ENCODE data around the gene ERH.

ERH gene

DNA sequence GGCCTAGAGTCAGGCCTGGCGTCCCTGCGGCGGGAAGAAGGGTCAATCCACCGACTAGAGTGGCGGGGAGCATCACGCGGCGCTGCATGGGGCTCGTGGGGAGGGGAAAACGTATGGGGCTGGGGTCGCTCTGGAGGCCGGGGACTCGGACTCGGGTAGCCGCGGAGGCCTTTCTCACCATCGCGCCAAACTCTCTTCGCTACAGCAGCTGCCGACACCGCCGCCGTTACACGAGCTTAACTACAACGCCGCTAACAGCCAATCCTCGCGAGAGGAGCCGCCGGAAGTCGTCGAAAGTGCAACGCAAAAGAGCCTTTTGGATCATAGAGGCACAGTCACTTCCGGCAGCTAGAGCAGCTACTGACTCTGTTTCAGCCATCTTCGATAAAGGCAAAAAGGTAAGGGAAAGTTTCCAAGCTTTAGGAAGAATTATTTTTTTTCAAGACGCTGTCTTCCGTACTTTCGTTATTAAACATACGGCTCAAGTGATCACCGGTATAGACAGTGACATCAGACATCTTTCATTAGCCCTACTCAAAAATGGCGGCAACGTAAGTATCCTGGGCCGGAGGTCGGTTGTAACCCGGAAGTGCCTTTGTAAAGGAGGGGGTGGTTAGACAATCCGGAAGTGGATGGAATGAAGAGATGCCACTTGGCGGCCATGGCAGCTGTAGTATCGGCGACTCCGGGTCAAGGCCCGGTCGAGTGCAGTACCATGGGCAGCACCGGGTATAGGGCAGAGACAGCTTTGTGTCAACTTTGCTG is at the start of gene ERH, which contains the start of gene SLC39A9:
TSS of gene ERH (minus strand) at position 247 of the 765 bp plus-strand sequence. CDS start at position 181, 66 bp downstream.
TSS of gene SLC39A9 (plus strand) at position 640 of the 765 bp plus-strand sequence. CDS start 678 bp downstream, outside the sequence.
- TF ChIP-seq, protein P1, sequence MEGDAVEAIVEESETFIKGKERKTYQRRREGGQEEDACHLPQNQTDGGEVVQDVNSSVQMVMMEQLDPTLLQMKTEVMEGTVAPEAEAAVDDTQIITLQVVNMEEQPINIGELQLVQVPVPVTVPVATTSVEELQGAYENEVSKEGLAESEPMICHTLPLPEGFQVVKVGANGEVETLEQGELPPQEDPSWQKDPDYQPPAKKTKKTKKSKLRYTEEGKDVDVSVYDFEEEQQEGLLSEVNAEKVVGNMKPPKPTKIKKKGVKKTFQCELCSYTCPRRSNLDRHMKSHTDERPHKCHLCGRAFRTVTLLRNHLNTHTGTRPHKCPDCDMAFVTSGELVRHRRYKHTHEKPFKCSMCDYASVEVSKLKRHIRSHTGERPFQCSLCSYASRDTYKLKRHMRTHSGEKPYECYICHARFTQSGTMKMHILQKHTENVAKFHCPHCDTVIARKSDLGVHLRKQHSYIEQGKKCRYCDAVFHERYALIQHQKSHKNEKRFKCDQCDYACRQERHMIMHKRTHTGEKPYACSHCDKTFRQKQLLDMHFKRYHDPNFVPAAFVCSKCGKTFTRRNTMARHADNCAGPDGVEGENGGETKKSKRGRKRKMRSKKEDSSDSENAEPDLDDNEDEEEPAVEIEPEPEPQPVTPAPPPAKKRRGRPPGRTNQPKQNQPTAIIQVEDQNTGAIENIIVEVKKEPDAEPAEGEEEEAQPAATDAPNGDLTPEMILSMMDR (conservative IDR thresholded peaks at IDR 0.05) = no peak
- H3K27ac ChIP-seq = peak within 1 kb of the TSS; percentile 92

DNA sequence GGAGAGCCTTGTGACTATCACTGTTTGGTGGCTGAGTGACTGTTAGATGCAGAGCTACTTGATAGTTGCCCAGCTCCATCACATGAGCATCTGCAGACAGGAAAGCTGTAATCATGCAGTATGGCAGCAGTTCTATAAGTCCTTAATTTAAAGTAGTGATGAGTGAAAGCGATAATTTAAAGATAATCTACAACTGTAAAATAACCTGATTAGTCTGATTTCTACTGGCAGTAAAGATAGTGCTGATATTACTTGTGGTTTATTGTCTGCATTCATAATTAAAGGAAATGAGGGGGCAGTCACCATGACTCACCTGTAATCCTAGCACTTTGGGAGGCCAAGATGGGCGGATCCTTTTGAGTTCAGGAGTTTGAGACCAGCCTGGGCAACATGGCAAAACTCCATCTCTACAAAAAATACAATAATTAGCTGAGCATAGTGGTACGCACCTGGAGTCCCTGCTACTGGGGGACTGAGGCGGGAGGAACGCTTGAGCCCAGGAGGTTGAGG is 45.3 kb upstream of the ERH start:
- TF ChIP-seq, protein P1 (conservative IDR thresholded peaks at IDR 0.05) = no peak

DNA sequence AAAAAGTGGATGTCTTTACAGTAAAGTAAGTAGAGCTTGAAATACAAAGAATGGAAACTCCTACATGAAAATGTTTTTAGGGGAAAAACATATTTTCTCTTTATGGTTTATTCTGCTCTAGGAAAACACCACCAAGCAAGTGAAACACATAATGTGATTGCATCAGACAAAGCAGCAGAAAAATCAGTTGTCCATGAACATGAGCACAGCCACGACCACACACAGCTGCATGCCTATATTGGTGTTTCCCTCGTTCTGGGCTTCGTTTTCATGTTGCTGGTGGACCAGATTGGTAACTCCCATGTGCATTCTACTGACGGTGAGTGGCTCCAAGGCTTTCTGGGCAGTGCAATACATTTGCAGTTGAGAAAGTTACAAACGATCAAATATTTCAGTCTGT is 43.8 kb upstream of the ERH start:
- TF ChIP-seq, protein P1 (conservative IDR thresholded peaks at IDR 0.05) = no peak
- no peak overlapping the region for H3K27ac ChIP-seq

More for the DNA sequence above, 45.3 kb upstream of the ERH start:
- no peak overlapping the region for H3K27ac ChIP-seq

DNA sequence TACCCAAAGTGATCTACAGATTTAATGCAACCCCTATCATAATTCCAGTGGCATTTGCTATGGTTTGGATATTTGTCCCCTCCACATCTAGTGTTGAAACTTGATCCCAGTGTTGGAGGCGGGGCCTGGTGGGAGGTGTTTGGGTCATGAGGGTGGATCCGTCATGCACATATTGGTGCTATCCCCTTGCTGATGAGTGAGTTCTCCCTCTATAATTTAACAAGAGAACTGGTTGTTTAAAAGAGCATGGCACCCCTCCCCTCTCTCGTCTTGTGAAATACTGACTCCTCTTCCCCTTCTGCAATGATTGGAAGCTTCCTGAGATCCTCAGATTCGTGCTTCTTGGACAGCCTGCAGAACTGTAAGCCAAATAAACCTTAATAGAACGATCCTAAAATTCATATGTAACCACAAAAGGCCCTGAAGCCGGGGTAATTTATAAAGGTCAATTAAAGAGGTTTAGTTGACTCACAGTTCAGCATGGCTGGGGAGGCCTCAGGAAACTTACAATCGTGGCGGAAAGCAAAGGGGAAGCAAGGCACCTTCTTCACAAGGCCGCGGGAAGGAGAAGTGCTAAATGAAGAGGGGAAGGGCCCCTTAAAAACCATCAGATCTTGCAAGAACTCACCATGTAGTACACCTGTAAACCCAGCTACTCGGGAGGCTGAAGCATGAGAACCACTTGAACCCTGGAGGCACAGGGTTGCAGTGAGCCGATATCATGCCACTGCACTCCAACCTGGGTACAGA is 41.6 kb upstream of the ERH start:
- TF ChIP-seq, protein P1 (conservative IDR thresholded peaks at IDR 0.05) = no peak
- H3K27ac ChIP-seq = no peak overlapping the region

DNA sequence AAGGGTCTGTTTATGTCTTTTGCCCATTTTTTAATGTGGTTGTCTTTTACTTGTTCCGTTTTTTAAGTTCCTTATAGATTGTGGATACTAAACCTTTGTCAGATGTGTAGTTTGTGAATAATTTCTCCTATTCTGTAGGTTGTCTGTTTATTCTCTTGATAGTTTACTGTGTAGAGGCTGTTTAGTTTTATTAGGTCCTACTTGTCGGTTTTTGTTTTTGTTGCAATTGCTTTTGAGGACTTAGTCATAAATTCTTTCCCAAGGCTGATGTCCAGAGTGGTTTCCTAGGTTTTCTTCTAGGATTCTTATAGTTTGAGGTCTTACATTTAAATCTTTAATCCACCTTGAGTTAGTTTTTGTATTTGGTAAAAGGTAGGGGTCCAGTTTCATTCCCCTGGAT is 34.3 kb upstream of the ERH start:
- TF ChIP-seq, protein P1 (conservative IDR thresholded peaks at IDR 0.05) = no peak
- no peak overlapping the region for H3K27ac ChIP-seq

DNA sequence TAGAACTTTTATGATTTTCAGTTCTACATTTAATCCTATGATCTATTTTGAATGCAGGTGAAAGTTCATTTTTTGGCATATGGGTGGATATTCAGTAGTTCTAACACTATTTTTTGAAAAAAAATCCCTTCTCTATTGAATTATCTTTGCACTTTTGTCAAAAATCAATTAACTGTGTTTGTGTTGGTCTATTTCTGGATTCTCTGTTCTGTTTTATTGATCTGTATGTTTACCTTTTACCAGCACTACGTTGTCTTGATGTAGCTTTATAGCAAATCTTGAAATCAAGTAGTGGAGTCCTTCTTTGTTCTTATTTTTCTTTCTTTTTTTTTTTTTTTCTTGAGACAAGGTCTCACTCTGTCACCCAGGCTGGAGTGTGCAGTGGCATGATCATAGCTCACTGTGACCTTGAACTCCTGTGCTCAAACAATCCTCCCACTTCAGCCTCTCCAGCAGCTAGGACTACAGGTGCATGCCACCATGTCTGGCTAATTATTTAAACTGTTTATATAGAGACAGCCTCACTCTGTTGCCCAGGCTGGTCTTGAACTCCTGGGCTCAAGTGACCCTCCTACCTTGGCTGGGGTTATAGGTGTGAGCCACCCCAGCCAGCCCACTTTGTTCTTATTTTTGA is 32.3 kb upstream of the ERH start:
- H3K27ac ChIP-seq = no peak overlapping the region; the same call in 1 of the 2 replicates
- TF ChIP-seq, protein P1 (conservative IDR thresholded peaks at IDR 0.05) = no peak

DNA sequence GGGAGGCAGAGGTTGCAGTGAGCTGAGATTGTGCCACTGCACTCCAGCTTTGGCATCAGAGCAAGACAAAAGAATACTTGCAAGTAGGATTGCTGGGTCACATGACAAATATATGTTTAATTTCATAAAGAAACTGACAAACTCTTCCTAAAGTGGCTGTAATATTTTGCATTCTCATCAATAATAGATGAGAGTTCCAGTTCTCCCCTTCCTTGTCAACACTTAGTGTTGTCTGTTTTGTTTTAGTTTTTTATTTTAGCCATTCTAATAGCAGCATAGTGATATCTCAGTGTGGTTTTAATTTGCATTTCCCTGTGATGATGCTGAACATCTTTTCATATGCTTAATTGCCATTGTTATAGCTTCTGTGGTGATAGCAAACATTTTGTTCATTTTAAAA is 31.5 kb upstream of the ERH start:
- H3K27ac ChIP-seq = no peak overlapping the region
- TF ChIP-seq, protein P1 (conservative IDR thresholded peaks at IDR 0.05) = no peak

All from VCaP (cell line).